Hepatocyte (in vitro differentiated cells): Measurements from ENCODE around the gene PMF1.

Experiments used
- EZH2 ChIP-seq: fragments of 200-600 bp; sonication (generic); IDR thresholded peaks from 2 replicates; pipeline ENCODE4 v1.6.1; 2016; ENCODE audit warnings: antibody characterized with exemption, mild to moderate bottlenecking, borderline replicate concordance
- EZH2phosphoT487 ChIP-seq: fragments of 200-600 bp; sonication (generic); IDR thresholded peaks from one replicate; pipeline ENCODE4 v1.6.1; 2018; ENCODE audit warnings: antibody characterized with exemption, mild to moderate bottlenecking, low read depth, moderate library complexity; ENCODE audit not compliant: unreplicated experiment, severe bottlenecking
- TF ChIP-seq, protein P1 (sequence below): fragments of 200-600 bp; sonication (generic); IDR thresholded peaks from 2 replicates; pipeline ENCODE4 v1.5.1; 2016; ENCODE audit warnings: antibody characterized with exemption, mild to moderate bottlenecking; ENCODE audit not compliant: poor library complexity

DNA sequence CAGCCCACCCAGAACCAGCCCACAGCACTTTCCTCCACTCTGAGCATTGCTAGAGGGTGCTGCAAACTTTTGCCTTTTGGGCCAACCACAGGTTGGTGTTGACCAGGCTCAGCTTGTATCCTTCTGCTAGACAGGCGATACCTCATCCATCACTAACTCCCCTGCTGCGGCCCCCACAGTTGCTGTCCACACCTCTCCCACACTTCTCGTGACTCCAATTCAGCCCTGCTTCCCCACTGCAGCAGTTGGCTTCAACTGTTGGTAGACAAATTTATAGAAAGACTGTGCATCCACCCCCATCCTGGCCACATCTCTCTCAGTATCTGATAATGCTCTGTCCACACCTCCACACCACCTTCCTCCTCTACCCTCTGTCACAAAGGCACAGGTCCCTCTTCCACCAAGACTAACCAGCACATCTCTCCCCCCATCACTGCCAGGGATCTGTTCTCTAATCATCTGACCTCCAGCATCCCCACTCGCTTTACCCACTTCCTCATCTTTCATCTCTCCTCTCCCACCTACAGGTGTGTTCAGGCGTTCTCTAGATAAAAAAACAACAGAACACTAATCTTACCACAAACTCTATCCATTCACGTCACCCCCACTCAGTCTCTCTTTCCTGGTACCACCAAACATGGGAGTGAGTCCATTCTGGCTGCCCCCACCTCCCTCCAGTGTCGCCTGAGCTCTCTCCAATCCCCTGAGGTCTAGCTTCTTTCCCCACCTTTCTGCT lies 34.7 kb upstream of the PMF1 start:
- TF ChIP-seq, protein P1, sequence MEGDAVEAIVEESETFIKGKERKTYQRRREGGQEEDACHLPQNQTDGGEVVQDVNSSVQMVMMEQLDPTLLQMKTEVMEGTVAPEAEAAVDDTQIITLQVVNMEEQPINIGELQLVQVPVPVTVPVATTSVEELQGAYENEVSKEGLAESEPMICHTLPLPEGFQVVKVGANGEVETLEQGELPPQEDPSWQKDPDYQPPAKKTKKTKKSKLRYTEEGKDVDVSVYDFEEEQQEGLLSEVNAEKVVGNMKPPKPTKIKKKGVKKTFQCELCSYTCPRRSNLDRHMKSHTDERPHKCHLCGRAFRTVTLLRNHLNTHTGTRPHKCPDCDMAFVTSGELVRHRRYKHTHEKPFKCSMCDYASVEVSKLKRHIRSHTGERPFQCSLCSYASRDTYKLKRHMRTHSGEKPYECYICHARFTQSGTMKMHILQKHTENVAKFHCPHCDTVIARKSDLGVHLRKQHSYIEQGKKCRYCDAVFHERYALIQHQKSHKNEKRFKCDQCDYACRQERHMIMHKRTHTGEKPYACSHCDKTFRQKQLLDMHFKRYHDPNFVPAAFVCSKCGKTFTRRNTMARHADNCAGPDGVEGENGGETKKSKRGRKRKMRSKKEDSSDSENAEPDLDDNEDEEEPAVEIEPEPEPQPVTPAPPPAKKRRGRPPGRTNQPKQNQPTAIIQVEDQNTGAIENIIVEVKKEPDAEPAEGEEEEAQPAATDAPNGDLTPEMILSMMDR = no peak
- TF ChIP-seq EZH2 (no peak), EZH2phosphoT487 (no peak)
